ENCODE results near the gene UCHL5. TPM values are rescaled to one million over a fixed set of nuclear protein-coding genes. Genes with fewer than 3 reads are reported as not detected.

UCHL5 gene
- total and polyA plus RNA-seq, 2 donors (not counting 1 experiment from before 2014, with no cell fraction given) = 7.8 to 31.5 TPM

GRCh38 chr1:193083365-193084088, 24.4 kb upstream of the UCHL5 start:
- no peaks in the 10 kb centered on the region for H3K27me3 Mint-ChIP-seq
- Histone ChIP-seq H4K20me1 (ENCODE audit: control insufficient read depth, insufficient read depth, low read length, poor library complexity, severe bottlenecking) (no peaks in the 10 kb centered on the region), H3K27ac (ENCODE audit: low read length in 2 of 2) (no peak overlapping the region), H3K4me2 (replicated peaks; ENCODE audit: low read depth, low read length, poor library complexity, severe bottlenecking) (no peak overlapping the region), H3K9ac (ENCODE audit: low read length) (no peak overlapping the region), H3K36me3 (replicated peaks in 1 of 2; ENCODE audit: control extremely low read depth in 1 of 2, control insufficient read depth in 1 of 2, extremely low read depth in 1 of 2, insufficient read depth in 2 of 2, low read length in 1 of 2) (peaks cover 1 to 49% of the 10 kb centered on the region in 2 experiments), H3K4me3 (ENCODE audit: control extremely low read depth in 1 of 5, extremely low read depth in 1 of 5, insufficient read depth in 1 of 5, low read depth in 2 of 5, low read length in 4 of 5) (no peak overlapping the region), H3K27me3 (replicated peaks in 1 of 4; ENCODE audit: control extremely low read depth in 1 of 4, control insufficient read depth in 3 of 4, insufficient read depth in 4 of 4, low read length in 3 of 4) (no peaks in the 10 kb centered on the region), H3K79me2 (ENCODE audit: control insufficient read depth, insufficient read depth, low read length) (no peaks in the 10 kb centered on the region), H3K4me1 (ENCODE audit: control insufficient read depth in 2 of 2, insufficient read depth in 2 of 2, low read length in 2 of 2) (no peaks in the 10 kb centered on the region), H2AFZ (ENCODE audit: insufficient read depth, low read depth, low read length, poor library complexity, severe bottlenecking) (no peak overlapping the region), H3K9me3 (ENCODE audit: control extremely low read depth in 1 of 3, control insufficient read depth in 2 of 3, insufficient read depth in 1 of 3, low read length in 2 of 3) (no peaks in the 10 kb centered on the region)
- POLR2A ChIA-PET = interaction anchor here (0.5 kb wide), 1 partner anchor 8 kb away, joined by 4 read pairs; no protein-coding TSS in a partner anchor
- H3K27ac Mint-ChIP-seq = peak overlapping the region; percentile 37
- peaks cover 6% of the 10 kb centered on the region for H3K4me1 Mint-ChIP-seq
- TF ChIP-seq, protein P1, sequence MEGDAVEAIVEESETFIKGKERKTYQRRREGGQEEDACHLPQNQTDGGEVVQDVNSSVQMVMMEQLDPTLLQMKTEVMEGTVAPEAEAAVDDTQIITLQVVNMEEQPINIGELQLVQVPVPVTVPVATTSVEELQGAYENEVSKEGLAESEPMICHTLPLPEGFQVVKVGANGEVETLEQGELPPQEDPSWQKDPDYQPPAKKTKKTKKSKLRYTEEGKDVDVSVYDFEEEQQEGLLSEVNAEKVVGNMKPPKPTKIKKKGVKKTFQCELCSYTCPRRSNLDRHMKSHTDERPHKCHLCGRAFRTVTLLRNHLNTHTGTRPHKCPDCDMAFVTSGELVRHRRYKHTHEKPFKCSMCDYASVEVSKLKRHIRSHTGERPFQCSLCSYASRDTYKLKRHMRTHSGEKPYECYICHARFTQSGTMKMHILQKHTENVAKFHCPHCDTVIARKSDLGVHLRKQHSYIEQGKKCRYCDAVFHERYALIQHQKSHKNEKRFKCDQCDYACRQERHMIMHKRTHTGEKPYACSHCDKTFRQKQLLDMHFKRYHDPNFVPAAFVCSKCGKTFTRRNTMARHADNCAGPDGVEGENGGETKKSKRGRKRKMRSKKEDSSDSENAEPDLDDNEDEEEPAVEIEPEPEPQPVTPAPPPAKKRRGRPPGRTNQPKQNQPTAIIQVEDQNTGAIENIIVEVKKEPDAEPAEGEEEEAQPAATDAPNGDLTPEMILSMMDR (IDR thresholded peaks at IDR 0.05) = no peak
- no peak for TF ChIP-seq EZH2 (IDR thresholded peaks at IDR 0.05; ENCODE audit: borderline replicate concordance, insufficient read depth, low read depth, low read length, poor library complexity, severe bottlenecking)
- ATAC-seq (ENCODE audit: low read depth) (peak; percentile 74), DNase-seq (peak; percentile 30)
- intact Hi-C loops (cut with micrococcal nuclease) = no loop called here
- CTCF ChIA-PET = interaction anchor here (1.2 kb wide), 1 partner anchor 29 kb away, joined by 3 read pairs; no protein-coding TSS in a partner anchor
- no peaks in the 10 kb centered on the region for H3K9me3 Mint-ChIP-seq (ENCODE audit: insufficient read depth)
- peak overlapping the region; percentile 21 for H3K4me3 Mint-ChIP-seq
- 78% methylated on average over 4 of the region's 6 CpGs for WGBS (ENCODE audit: insufficient coverage)

- intact Hi-C loops (cut with micrococcal nuclease) = no loop called here
Measured at GRCh38 chr1:193079187-193079586, 20.0 kb upstream of the UCHL5 start.

More at GRCh38 chr1:193079187-193079586, 20.0 kb upstream of the UCHL5 start:
- H3K79me2 ChIP-seq (ENCODE audit: control insufficient read depth, insufficient read depth, low read length) = peaks cover 17% of the 10 kb centered on the region
- TF ChIP-seq, protein P1 (IDR thresholded peaks at IDR 0.05) = no peak
- TF ChIP-seq EZH2 (IDR thresholded peaks at IDR 0.05; ENCODE audit: borderline replicate concordance, insufficient read depth, low read depth, low read length, poor library complexity, severe bottlenecking) = no peak
- Mint-ChIP-seq H3K9me3 (ENCODE audit: insufficient read depth) (no peaks in the 10 kb centered on the region), H3K27me3 (no peaks in the 10 kb centered on the region), H3K4me1 (peaks cover 6% of the 10 kb centered on the region), H3K27ac (no peak overlapping the region), H3K4me3 (no peak overlapping the region)
- CTCF ChIA-PET = no interaction called here
- no CpG with 5 or more reads among the region's 3 CpGs for WGBS (ENCODE audit: insufficient coverage)
- no peak overlapping the region for H3K4me3 ChIP-seq (ENCODE audit: control extremely low read depth in 1 of 5, extremely low read depth in 1 of 5, insufficient read depth in 1 of 5, low read depth in 2 of 5, low read length in 4 of 5)
- H3K4me1 ChIP-seq (ENCODE audit: control insufficient read depth in 2 of 2, insufficient read depth in 2 of 2, low read length in 2 of 2) = no peaks in the 10 kb centered on the region
- no peak overlapping the region for H3K4me2 ChIP-seq (replicated peaks; ENCODE audit: low read depth, low read length, poor library complexity, severe bottlenecking)
- ATAC-seq (ENCODE audit: low read depth) = no peak
- peaks cover 3 to 59% of the 10 kb centered on the region in 2 experiments for H3K36me3 ChIP-seq (replicated peaks in 1 of 2; ENCODE audit: control extremely low read depth in 1 of 2, control insufficient read depth in 1 of 2, extremely low read depth in 1 of 2, insufficient read depth in 2 of 2, low read length in 1 of 2)
- H3K27ac ChIP-seq (ENCODE audit: low read length in 2 of 2) = no peak overlapping the region
- H3K9me3 ChIP-seq (ENCODE audit: control extremely low read depth in 1 of 3, control insufficient read depth in 2 of 3, insufficient read depth in 1 of 3, low read length in 2 of 3) = peaks cover 0 to 3% (median 0%) of the 10 kb centered on the region in 3 donors
- no peaks in the 10 kb centered on the region for H3K27me3 ChIP-seq (replicated peaks in 1 of 4; ENCODE audit: control extremely low read depth in 1 of 4, control insufficient read depth in 3 of 4, insufficient read depth in 4 of 4, low read length in 3 of 4)
- DNase-seq = no peak
- peaks cover 4% of the 10 kb centered on the region for H4K20me1 ChIP-seq (ENCODE audit: control insufficient read depth, insufficient read depth, low read length, poor library complexity, severe bottlenecking)
- POLR2A ChIA-PET = no interaction called here
- H3K9ac ChIP-seq (ENCODE audit: low read length) = no peak overlapping the region
- H2AFZ ChIP-seq (ENCODE audit: insufficient read depth, low read depth, low read length, poor library complexity, severe bottlenecking) = no peak overlapping the region
